ENCODE measurements around the gene GABRB3. TPM values are rescaled to one million over a fixed set of nuclear protein-coding genes. Genes with fewer than 3 reads are reported as not detected.

Gene GABRB3
- total and polyA plus RNA-seq, 9 donors, result 0.60 to 2.9 (median 1.6) TPM

- peaks cover 25% of the 10 kb centered on the region for H3K27me3 ChIP-seq (ENCODE audit: control insufficient read depth, insufficient read depth, low read length)
Measured at GRCh38 chr15:26773067-26773877, 406 bp upstream of the GABRB3 start.

GRCh38 chr15:26771578-26772153 lies 1.2 kb downstream of the GABRB3 start:
- H3K27ac ChIP-seq (ENCODE audit: low read length), result no peak overlapping the region
- H3K27me3 ChIP-seq (ENCODE audit: control insufficient read depth, insufficient read depth, low read length), result peaks cover 25% of the 10 kb centered on the region
- DNase-seq, result peak; percentile 67
- no peaks in the 10 kb centered on the region for H3K9me3 ChIP-seq (replicated peaks; ENCODE audit: control insufficient read depth, low read depth, low read length)
- H3K36me3 ChIP-seq (ENCODE audit: control insufficient read depth, insufficient read depth, low read length), result no peaks in the 10 kb centered on the region
- H3K4me3 ChIP-seq (ENCODE audit: low read length), result no peak overlapping the region
- peaks cover 5% of the 10 kb centered on the region for H3K4me1 ChIP-seq (ENCODE audit: control insufficient read depth, insufficient read depth, low read length)
- WGBS (ENCODE audit: insufficient coverage), result 1% methylated on average over 32 of the region's 32 CpGs

More at GRCh38 chr15:26773067-26773877, 406 bp upstream of the GABRB3 start:
- no peaks in the 10 kb centered on the region for H3K9me3 ChIP-seq (replicated peaks; ENCODE audit: control insufficient read depth, low read depth, low read length)
- no peak overlapping the region for H3K27ac ChIP-seq (ENCODE audit: low read length)
- DNase-seq, result peak; percentile 48
- WGBS (ENCODE audit: insufficient coverage), result 0% methylated on average over 79 of the region's 102 CpGs
- H3K4me3 ChIP-seq (ENCODE audit: low read length), result no peak overlapping the region
- no peaks in the 10 kb centered on the region for H3K36me3 ChIP-seq (ENCODE audit: control insufficient read depth, insufficient read depth, low read length)
- peaks cover 5% of the 10 kb centered on the region for H3K4me1 ChIP-seq (ENCODE audit: control insufficient read depth, insufficient read depth, low read length)

GRCh38 chr15:26771168-26771567 lies 1.7 kb downstream of the GABRB3 start:
- H3K27ac ChIP-seq (ENCODE audit: low read length), result no peak overlapping the region
- H3K4me1 ChIP-seq (ENCODE audit: control insufficient read depth, insufficient read depth, low read length), result peaks cover 5% of the 10 kb centered on the region
- DNase-seq, result peak; percentile 0
- no peaks in the 10 kb centered on the region for H3K36me3 ChIP-seq (ENCODE audit: control insufficient read depth, insufficient read depth, low read length)
- WGBS (ENCODE audit: insufficient coverage), result 10% methylated on average over 9 of the region's 10 CpGs
- H3K9me3 ChIP-seq (replicated peaks; ENCODE audit: control insufficient read depth, low read depth, low read length), result no peaks in the 10 kb centered on the region
- H3K27me3 ChIP-seq (ENCODE audit: control insufficient read depth, insufficient read depth, low read length), result peaks cover 25% of the 10 kb centered on the region
- H3K4me3 ChIP-seq (ENCODE audit: low read length), result no peak overlapping the region

- Histone ChIP-seq H3K4me3 (ENCODE audit: low read length) (no peak overlapping the region), H3K27me3 (ENCODE audit: control insufficient read depth, insufficient read depth, low read length) (peaks cover 10% of the 10 kb centered on the region), H3K4me1 (ENCODE audit: control insufficient read depth, insufficient read depth, low read length) (peaks cover 2% of the 10 kb centered on the region), H3K9me3 (replicated peaks; ENCODE audit: control insufficient read depth, low read depth, low read length) (no peaks in the 10 kb centered on the region), H3K27ac (ENCODE audit: low read length) (no peak overlapping the region), H3K36me3 (ENCODE audit: control insufficient read depth, insufficient read depth, low read length) (no peaks in the 10 kb centered on the region)
- 0% methylated on average over 2 of the region's 5 CpGs for WGBS (ENCODE audit: insufficient coverage)
- DNase-seq, result no peak
Measured at GRCh38 chr15:26767169-26767670, 5.6 kb downstream of the GABRB3 start.

GRCh38 chr15:26766262-26766661 lies 6.6 kb downstream of the GABRB3 start:
- Histone ChIP-seq H3K4me1 (ENCODE audit: control insufficient read depth, insufficient read depth, low read length) (no peaks in the 10 kb centered on the region), H3K27ac (ENCODE audit: low read length) (no peak overlapping the region), H3K27me3 (ENCODE audit: control insufficient read depth, insufficient read depth, low read length) (peaks cover 2% of the 10 kb centered on the region), H3K9me3 (replicated peaks; ENCODE audit: control insufficient read depth, low read depth, low read length) (no peaks in the 10 kb centered on the region), H3K4me3 (ENCODE audit: low read length) (no peak overlapping the region), H3K36me3 (ENCODE audit: control insufficient read depth, insufficient read depth, low read length) (no peaks in the 10 kb centered on the region)
- DNase-seq, result no peak
- no CpG with 5 or more reads among the region's 1 CpG for WGBS (ENCODE audit: insufficient coverage)

- H3K27me3 ChIP-seq (ENCODE audit: control insufficient read depth, insufficient read depth, low read length), result no peaks in the 10 kb centered on the region
- no peaks in the 10 kb centered on the region for H3K4me1 ChIP-seq (ENCODE audit: control insufficient read depth, insufficient read depth, low read length)
- no peaks in the 10 kb centered on the region for H3K9me3 ChIP-seq (replicated peaks; ENCODE audit: control insufficient read depth, low read depth, low read length)
- H3K27ac ChIP-seq (ENCODE audit: low read length), result no peak overlapping the region
- WGBS (ENCODE audit: insufficient coverage), result 100% methylated on average over 1 of the region's 5 CpGs
- DNase-seq, result no peak
- H3K36me3 ChIP-seq (ENCODE audit: control insufficient read depth, insufficient read depth, low read length), result no peaks in the 10 kb centered on the region
- H3K4me3 ChIP-seq (ENCODE audit: low read length), result no peak overlapping the region
Measured at GRCh38 chr15:26759986-26760385, 12.9 kb downstream of the GABRB3 start.

GRCh38 chr15:26758079-26758478 lies 14.8 kb downstream of the GABRB3 start:
- no CpG with 5 or more reads among the region's 4 CpGs for WGBS (ENCODE audit: insufficient coverage)
- no peaks in the 10 kb centered on the region for H3K27me3 ChIP-seq (ENCODE audit: control insufficient read depth, insufficient read depth, low read length)
- no peak overlapping the region for H3K4me3 ChIP-seq (ENCODE audit: low read length)
- no peaks in the 10 kb centered on the region for H3K9me3 ChIP-seq (replicated peaks; ENCODE audit: control insufficient read depth, low read depth, low read length)
- H3K27ac ChIP-seq (ENCODE audit: low read length), result no peak overlapping the region
- H3K4me1 ChIP-seq (ENCODE audit: control insufficient read depth, insufficient read depth, low read length), result no peaks in the 10 kb centered on the region
- DNase-seq, result no peak
- no peaks in the 10 kb centered on the region for H3K36me3 ChIP-seq (ENCODE audit: control insufficient read depth, insufficient read depth, low read length)

- H3K36me3 ChIP-seq (ENCODE audit: control insufficient read depth, insufficient read depth, low read length), result no peaks in the 10 kb centered on the region
- no peaks in the 10 kb centered on the region for H3K4me1 ChIP-seq (ENCODE audit: control insufficient read depth, insufficient read depth, low read length)
- 46% methylated on average over 4 of the region's 8 CpGs for WGBS (ENCODE audit: insufficient coverage)
- DNase-seq, result no peak
- H3K9me3 ChIP-seq (replicated peaks; ENCODE audit: control insufficient read depth, low read depth, low read length), result no peaks in the 10 kb centered on the region
- H3K27ac ChIP-seq (ENCODE audit: low read length), result no peak overlapping the region
- H3K27me3 ChIP-seq (ENCODE audit: control insufficient read depth, insufficient read depth, low read length), result no peaks in the 10 kb centered on the region
- H3K4me3 ChIP-seq (ENCODE audit: low read length), result no peak overlapping the region
Measured at GRCh38 chr15:26757141-26757540, 15.7 kb downstream of the GABRB3 start.

GRCh38 chr15:26744894-26745293 lies 28.0 kb downstream of the GABRB3 start:
- DNase-seq, result no peak
- H3K9me3 ChIP-seq (replicated peaks; ENCODE audit: control insufficient read depth, low read depth, low read length), result no peaks in the 10 kb centered on the region
- no peaks in the 10 kb centered on the region for H3K36me3 ChIP-seq (ENCODE audit: control insufficient read depth, insufficient read depth, low read length)
- no peak overlapping the region for H3K4me3 ChIP-seq (ENCODE audit: low read length)
- H3K4me1 ChIP-seq (ENCODE audit: control insufficient read depth, insufficient read depth, low read length), result no peaks in the 10 kb centered on the region
- WGBS (ENCODE audit: insufficient coverage), result 83% methylated on average over 4 of the region's 7 CpGs
- H3K27me3 ChIP-seq (ENCODE audit: control insufficient read depth, insufficient read depth, low read length), result no peaks in the 10 kb centered on the region
- no peak overlapping the region for H3K27ac ChIP-seq (ENCODE audit: low read length)

- WGBS (ENCODE audit: insufficient coverage), result 100% methylated on average over 1 of the region's 7 CpGs
- Histone ChIP-seq H3K27me3 (ENCODE audit: control insufficient read depth, insufficient read depth, low read length) (no peaks in the 10 kb centered on the region), H3K4me1 (ENCODE audit: control insufficient read depth, insufficient read depth, low read length) (no peaks in the 10 kb centered on the region), H3K27ac (ENCODE audit: low read length) (no peak overlapping the region), H3K4me3 (ENCODE audit: low read length) (no peak overlapping the region), H3K36me3 (ENCODE audit: control insufficient read depth, insufficient read depth, low read length) (no peaks in the 10 kb centered on the region), H3K9me3 (replicated peaks; ENCODE audit: control insufficient read depth, low read depth, low read length) (no peaks in the 10 kb centered on the region)
- no peak for DNase-seq
Measured at GRCh38 chr15:26739791-26740190, 33.1 kb downstream of the GABRB3 start.

Data from muscle of leg (tissue), 11 donors.